HG02571 (cell line): ENCODE results near the gene UBE2O.

Source experiments
- ATAC-seq: cut with Tn5 transposase; IDR thresholded peaks from one replicate; pipeline ENCODE4 v1.9.1; 2021; ENCODE audit warnings: mild to moderate bottlenecking, moderate library complexity; ENCODE audit not compliant: unreplicated experiment

UBE2O gene

GRCh38 chr17:76419576-76420260 lies 33.2 kb downstream of the UBE2O start:
- ATAC-seq = no peak

GRCh38 chr17:76417499-76418143 lies 35.3 kb downstream of the UBE2O start:
- ATAC-seq = no peak

GRCh38 chr17:76416899-76417298 lies 36.1 kb downstream of the UBE2O start:
- no peak for ATAC-seq

- ATAC-seq = no peak
Observed at GRCh38 chr17:76416457-76416856, 36.5 kb downstream of the UBE2O start.

GRCh38 chr17:76415786-76416185 lies 37.2 kb downstream of the UBE2O start:
- no peak for ATAC-seq

- no peak for ATAC-seq
Observed at GRCh38 chr17:76414334-76415295, 38.3 kb downstream of the UBE2O start.

GRCh38 chr17:76411247-76411646 lies 41.7 kb downstream of the UBE2O start:
- ATAC-seq = no peak

- ATAC-seq = no peak
Observed at GRCh38 chr17:76410328-76410965, 42.5 kb downstream of the UBE2O start.

GRCh38 chr17:76408037-76408849 lies 44.7 kb downstream of the UBE2O start:
- no peak for ATAC-seq

GRCh38 chr17:76407509-76407908 lies 45.4 kb downstream of the UBE2O start:
- ATAC-seq = no peak

- no peak for ATAC-seq
Observed at GRCh38 chr17:76405967-76406647, 46.8 kb downstream of the UBE2O start.

GRCh38 chr17:76405607-76405966 lies 47.4 kb downstream of the UBE2O start:
- no peak for ATAC-seq

- ATAC-seq = no peak
Observed at GRCh38 chr17:76404976-76405563, 47.9 kb downstream of the UBE2O start.

GRCh38 chr17:76404256-76404655 lies 48.7 kb downstream of the UBE2O start:
- no peak for ATAC-seq

- no peak for ATAC-seq
Observed at GRCh38 chr17:76402711-76403110, 50.2 kb downstream of the UBE2O start.

- no peak for ATAC-seq
Observed at GRCh38 chr17:76399175-76400172, 53.5 kb downstream of the UBE2O start.

- no peak for ATAC-seq
Observed at GRCh38 chr17:76398523-76399174, 54.3 kb downstream of the UBE2O start.
